ENCODE results near the gene CEP112.

GRCh38 chr17:65891231-65891735 is 300.6 kb downstream of the CEP112 start:
- TF ChIP-seq POU2F2 (IDR thresholded peaks at IDR 0.05; ENCODE audit: low read depth, low read length) (no peak), SPI1 (IDR thresholded peaks at IDR 0.05; ENCODE audit: low read depth, low read length) (no peak), POLR2A (IDR thresholded peaks at IDR 0.05; ENCODE audit: low read depth, low read length) (no peak), POLR2AphosphoS5 (IDR thresholded peaks at IDR 0.05; ENCODE audit: low read depth, low read length) (no peak)

Measured in GM12891 (cell line).